HG03175 (cell line): ENCODE measurements around the gene PLSCR3.
A peak's percentile ranks its signal among the peaks of the same experiment; 100 is the strongest.

Experiments used
- ATAC-seq: cut with Tn5 transposase; IDR thresholded peaks from one replicate; pipeline ENCODE4 v1.9.1; 2021; ENCODE audit warnings: mild to moderate bottlenecking, moderate library complexity; ENCODE audit not compliant: unreplicated experiment

The PLSCR3 gene

DNA sequence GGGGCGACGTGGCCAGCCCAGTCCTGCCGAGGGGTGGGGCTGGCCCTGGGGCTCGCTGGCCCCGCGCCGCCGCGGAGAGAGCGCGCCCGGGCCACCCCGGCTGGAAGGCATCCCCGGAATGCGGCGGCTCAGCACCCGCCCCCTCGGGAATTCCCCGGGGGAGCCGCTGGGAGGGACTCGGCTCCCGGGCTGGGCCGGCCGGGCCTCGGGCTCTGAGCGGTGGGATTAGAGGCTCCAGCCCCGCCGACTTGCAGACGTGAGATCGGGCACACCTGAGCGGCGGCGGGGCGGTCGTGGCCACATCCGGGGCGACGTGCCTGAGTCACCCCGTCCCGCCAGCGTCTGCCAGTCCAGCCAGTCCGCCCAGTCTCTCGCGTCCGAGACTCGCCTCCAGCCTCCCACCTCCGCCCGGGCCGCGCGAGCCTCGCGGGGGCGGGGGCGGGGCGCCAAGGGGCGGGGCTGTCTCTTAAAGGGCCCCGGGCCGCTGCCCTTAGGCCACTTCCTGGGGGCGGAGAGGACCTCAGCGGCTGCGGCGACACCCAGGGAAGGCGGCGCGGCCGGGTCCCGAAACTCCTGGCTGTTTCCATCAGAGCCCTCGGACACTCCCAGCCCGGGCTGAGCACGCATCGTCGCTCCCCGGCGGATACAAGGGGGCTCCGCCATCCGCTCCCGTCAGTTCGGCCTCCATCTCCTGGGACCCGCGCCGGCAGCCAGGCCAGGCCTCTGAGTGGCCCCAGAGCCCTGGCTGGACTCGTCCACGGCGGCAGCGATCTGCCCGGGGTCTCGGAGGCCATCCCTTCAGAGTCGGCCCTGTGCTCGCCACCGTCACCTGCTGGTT, 42.4 kb downstream of the PLSCR3 start, which contains the start of gene KCTD11:
KCTD11 (plus strand) TSS at position 498 of the 838 bp plus-strand sequence.
- ATAC-seq: peak; percentile 70

DNA sequence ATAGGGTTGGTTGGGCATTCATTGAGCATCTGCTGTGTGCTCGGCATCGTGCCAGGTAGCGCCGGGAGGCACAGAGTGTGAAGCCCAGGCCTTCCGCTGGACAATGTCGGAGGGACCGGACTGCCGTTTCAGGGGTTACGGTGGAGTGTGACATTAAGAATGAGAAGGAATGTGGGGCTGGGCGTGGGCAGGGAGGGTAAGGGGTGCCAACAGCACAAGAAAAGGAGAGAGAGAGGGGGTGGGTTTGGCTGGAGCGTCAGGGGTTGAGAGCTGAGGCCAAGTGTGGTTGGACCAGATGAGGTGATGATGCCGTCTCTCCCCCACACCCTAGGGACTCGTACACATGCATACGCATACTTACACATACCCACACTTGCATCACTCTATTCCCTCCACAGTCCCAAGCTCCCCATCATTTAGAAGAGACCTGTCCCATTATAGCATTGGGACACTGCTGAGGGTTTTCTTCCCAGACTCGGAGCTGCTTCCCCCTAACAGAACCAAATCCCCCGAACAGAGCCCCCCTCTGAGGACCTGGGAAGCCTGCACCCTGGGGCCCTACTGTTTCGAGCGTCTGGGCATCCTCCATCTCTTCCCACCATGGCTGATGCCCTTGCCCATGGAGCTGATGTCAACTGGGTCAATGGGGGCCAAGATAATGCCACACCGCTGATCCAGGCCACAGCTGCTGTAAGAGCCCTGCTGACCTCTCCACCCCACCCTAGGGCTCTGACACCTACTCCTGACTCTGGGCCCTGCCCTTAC, 45.7 kb downstream of the PLSCR3 start:
- ATAC-seq: no peak

DNA sequence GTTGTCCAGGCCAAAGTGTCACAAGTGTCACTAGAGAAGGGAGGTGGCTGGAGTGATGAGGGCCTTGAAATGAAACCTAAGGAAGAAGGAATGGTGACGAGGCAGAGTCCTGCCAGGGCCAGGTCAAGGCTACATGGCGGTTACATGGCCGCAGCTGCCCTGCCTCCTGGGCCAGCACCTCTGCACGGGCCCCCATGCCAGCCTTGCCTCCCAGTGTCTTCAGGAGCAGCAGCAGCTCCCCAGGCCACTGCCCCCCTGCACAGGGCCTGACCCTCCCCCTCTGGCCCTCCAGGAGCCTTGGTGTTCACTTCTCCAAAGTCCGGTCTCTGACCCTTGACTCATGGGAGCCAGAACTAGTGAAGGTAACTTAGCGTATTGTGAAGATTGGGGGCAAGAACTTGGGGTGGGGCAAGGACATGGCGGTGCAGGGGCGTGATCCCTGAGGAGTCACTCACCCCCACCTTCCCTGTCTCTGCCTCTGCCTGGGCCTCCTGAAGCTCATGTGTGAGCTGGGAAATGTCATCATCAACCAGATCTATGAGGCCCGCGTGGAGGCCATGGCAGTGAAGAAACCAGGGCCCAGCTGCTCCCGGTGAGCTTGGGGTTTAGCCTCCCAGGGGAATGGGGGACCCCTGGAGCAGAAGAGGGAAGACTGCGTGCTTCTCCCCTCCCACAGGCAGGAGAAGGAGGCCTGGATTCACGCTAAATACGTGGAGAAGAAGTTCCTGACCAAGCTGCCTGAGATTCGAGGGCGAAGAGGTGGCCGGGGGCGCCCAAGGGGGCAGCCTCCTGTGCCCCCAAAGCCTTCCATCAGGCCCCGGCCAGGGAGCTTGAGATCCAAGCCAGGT, 46.5 kb downstream of the PLSCR3 start:
- no peak for ATAC-seq

DNA sequence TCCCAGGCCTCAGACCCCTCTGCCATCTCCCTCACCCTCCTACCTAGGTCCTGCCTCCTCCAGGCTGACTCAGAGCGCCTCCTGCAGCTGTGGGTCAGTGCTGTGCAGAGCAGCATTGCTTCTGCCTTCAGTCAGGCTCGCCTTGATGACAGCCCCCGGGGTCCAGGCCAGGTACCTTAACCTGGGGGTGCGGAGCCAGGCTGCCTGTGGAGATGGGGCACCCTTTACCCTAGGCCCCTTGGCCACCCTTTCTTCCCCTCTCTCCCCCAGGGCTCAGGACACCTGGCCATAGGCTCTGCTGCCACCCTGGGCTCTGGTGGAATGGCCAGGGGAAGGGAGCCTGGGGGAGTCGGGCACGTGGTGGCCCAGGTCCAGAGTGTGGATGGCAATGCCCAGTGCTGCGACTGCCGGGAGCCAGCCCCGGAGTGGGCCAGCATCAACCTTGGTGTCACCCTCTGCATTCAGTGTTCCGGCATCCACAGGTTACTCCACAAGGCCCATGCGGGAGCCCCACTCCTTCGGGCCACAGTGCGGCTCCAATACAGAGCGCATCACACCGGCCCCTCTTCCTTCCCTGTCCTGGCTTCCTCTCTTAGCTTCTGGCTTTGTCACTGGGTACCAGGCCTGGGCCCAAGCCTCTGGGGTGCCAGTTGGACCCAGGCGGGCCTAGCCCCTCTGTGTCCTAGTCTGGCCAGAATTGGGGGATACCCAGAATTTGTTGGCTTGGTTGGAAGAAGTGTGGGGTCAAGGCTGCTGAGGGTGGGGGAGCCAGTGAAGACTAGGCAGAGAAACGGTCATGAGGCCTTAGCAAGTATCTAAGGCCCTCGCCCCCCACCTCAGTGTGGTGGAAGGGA, 47.3 kb downstream of the PLSCR3 start:
- no peak for ATAC-seq

DNA sequence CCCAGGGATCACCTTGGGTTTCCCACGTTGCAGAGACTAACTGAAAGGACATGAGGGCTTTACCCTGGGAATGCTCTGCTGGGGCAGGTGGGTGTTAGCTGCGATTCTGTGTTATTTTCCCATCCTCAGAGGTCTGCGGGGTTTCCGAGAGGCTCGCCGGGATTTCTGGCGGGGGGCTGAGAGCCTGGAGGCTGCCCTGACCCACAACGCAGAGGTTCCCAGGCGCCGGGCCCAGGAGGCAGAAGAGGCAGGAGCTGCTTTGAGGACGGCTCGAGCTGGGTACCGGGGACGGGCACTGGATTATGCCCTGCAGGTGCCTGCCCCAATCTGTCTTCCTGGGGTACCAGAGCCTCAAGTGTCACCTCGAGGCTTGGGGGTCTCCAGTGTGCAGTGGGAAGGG, 51.1 kb downstream of the PLSCR3 start:
- no peak for ATAC-seq

DNA sequence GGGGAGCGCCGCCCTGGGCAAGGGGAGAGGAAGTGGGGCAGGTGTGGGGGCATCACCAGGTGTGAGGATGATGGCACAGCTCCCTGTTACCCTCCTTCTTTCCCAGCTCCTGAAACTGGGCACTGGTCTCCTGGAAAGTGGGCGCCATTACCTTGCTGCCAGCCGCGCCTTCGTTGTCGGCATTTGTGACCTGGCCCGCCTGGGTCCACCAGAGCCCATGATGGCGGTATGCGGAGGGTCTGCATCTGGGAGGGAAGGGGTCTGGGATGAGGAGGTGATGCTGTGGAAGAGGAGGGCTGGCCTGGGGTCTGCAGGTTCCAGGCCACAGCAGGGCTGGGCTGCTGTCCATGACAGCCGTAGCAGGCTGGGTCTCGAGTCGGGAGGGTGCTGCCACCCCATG, 52.5 kb downstream of the PLSCR3 start:
- no peak for ATAC-seq

DNA sequence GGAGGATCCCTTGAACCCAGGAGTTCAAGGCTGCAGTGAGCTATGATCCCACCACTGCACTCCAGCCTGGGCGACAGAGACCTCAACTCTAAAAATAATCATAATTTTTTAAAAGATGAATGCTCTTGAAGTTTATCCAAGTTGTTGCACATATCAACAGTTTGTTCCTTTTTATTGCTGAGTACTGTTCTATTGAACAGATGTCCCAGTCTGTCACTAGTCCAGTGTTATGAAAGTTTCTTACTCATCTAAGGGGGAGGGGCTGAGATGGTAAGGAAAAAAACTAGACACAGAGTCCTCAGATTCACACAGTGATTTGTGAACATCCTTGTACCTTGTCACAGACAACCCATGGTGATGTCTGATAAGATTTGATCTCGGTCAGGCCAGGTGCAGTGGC, 54.1 kb downstream of the PLSCR3 start:
- no peak for ATAC-seq
